Measurements from ENCODE around the gene TK2.

TK2 gene

DNA sequence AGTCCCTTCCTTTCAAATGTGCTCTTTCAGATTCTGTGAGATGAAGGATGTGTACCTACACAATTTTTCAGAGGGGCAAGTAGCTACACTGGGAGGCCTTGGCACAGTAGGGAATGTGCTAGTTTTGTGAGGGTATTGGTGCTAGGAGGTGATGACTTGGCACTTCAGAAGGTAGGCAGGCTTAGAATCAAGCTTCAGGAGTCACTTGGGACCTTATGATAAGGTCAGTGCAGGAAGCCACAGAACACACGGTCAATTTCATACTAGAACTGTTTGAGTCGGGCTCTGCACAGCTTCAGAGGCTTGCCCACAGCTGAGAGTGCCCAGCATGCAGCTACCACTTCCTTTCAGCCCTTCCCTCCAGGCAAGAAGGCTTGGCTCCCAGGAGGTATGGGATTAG is 22.4 kb upstream of the TK2 start:
- Histone ChIP-seq H4K8ac (ENCODE audit: low read depth, low read length) (no peak overlapping the region), H3K27me3 (ENCODE audit: control insufficient read depth in 3 of 3, insufficient read depth in 3 of 3, low read depth in 1 of 3, low read length in 3 of 3) (peaks cover 0 to 2% (median 0%) of the 10 kb centered on the region in 3 experiments), H4K91ac (ENCODE audit: low read depth, low read length, poor library complexity) (no peak overlapping the region), H3K18ac (ENCODE audit: low read length) (no peak overlapping the region), H3K79me1 (ENCODE audit: low read depth, low read length) (no peaks in the 10 kb centered on the region), H2BK120ac (ENCODE audit: low read depth, low read length) (no peak overlapping the region), H2AFZ (ENCODE audit: low read length) (no peak overlapping the region), H3K4me3 (ENCODE audit: low read length in 2 of 2) (no peak overlapping the region), H2AK5ac (ENCODE audit: low read depth, low read length) (no peak overlapping the region), H3K4me1 (ENCODE audit: control insufficient read depth in 2 of 2, insufficient read depth in 1 of 2, low read depth in 1 of 2, low read length in 2 of 2) (no peaks in the 10 kb centered on the region), H3K36me3 (replicated peaks in 1 of 2; ENCODE audit: control insufficient read depth in 2 of 2, insufficient read depth in 2 of 2, low read length in 2 of 2) (peaks cover 0 to 2% of the 10 kb centered on the region in 2 donors), H2BK5ac (ENCODE audit: low read length) (no peak overlapping the region), H3K9me3 (replicated peaks in 1 of 2; ENCODE audit: control insufficient read depth in 2 of 2, insufficient read depth in 1 of 2, low read depth in 1 of 2, low read length in 2 of 2) (no peaks in the 10 kb centered on the region), H3K9ac (ENCODE audit: low read depth, low read length, poor library complexity) (no peak overlapping the region), H3K4ac (ENCODE audit: low read length) (no peak overlapping the region), H3K27ac (replicated peaks; ENCODE audit: low read length) (no peak overlapping the region), H3K14ac (ENCODE audit: low read length) (no peak overlapping the region), H3K4me2 (ENCODE audit: insufficient read depth, low read length, poor library complexity, severe bottlenecking) (no peak overlapping the region), H3K23ac (ENCODE audit: low read depth, low read length, poor library complexity) (no peak overlapping the region), H2BK12ac (ENCODE audit: low read length) (no peak overlapping the region), H2BK15ac (ENCODE audit: low read length) (no peak overlapping the region)
- no CpG with 5 or more reads among the region's 2 CpGs for whole genome bisulfite sequencing, 2 donors (ENCODE audit: extremely low coverage in 2 of 2, insufficient read length in 2 of 2, insufficient replicate concordance in 1 of 2)
- no peak for DNase-seq (ENCODE audit: low spot score)

GRCh38 chr16:66569827-66570405 is 20.0 kb upstream of the TK2 start:
- H3K4me1 ChIP-seq (ENCODE audit: control insufficient read depth in 2 of 2, insufficient read depth in 1 of 2, low read depth in 1 of 2, low read length in 2 of 2) = no peaks in the 10 kb centered on the region
- no peak overlapping the region for H2BK120ac ChIP-seq (ENCODE audit: low read depth, low read length)
- H2BK12ac ChIP-seq (ENCODE audit: low read length) = no peak overlapping the region
- no peak for DNase-seq (ENCODE audit: low spot score)
- H2AK5ac ChIP-seq (ENCODE audit: low read depth, low read length) = no peak overlapping the region
- WGBS, 2 donors (ENCODE audit: extremely low coverage in 2 of 2, insufficient read length in 2 of 2, insufficient replicate concordance in 1 of 2) = no CpG with 5 or more reads among the region's 3 CpGs
- no peaks in the 10 kb centered on the region for H3K79me1 ChIP-seq (ENCODE audit: low read depth, low read length)
- no peak overlapping the region for H2BK15ac ChIP-seq (ENCODE audit: low read length)
- H3K27me3 ChIP-seq (ENCODE audit: control insufficient read depth in 3 of 3, insufficient read depth in 3 of 3, low read depth in 1 of 3, low read length in 3 of 3) = no peaks in the 10 kb centered on the region
- no peak overlapping the region for H2AFZ ChIP-seq (ENCODE audit: low read length)
- no peak overlapping the region for H3K18ac ChIP-seq (ENCODE audit: low read length)
- H3K9me3 ChIP-seq (replicated peaks in 1 of 2; ENCODE audit: control insufficient read depth in 2 of 2, insufficient read depth in 1 of 2, low read depth in 1 of 2, low read length in 2 of 2) = peaks cover 0 to 2% of the 10 kb centered on the region in 2 donors
- H3K4me3 ChIP-seq (ENCODE audit: low read length in 2 of 2) = no peak overlapping the region
- no peak overlapping the region for H3K9ac ChIP-seq (ENCODE audit: low read depth, low read length, poor library complexity)
- no peak overlapping the region for H3K23ac ChIP-seq (ENCODE audit: low read depth, low read length, poor library complexity)
- no peak overlapping the region for H2BK5ac ChIP-seq (ENCODE audit: low read length)
- no peak overlapping the region for H3K4ac ChIP-seq (ENCODE audit: low read length)
- H4K8ac ChIP-seq (ENCODE audit: low read depth, low read length) = no peak overlapping the region
- H3K27ac ChIP-seq (replicated peaks; ENCODE audit: low read length) = no peak overlapping the region
- H4K91ac ChIP-seq (ENCODE audit: low read depth, low read length, poor library complexity) = no peak overlapping the region
- H3K4me2 ChIP-seq (ENCODE audit: insufficient read depth, low read length, poor library complexity, severe bottlenecking) = no peak overlapping the region
- peaks cover 3 to 23% of the 10 kb centered on the region in 2 donors for H3K36me3 ChIP-seq (replicated peaks in 1 of 2; ENCODE audit: control insufficient read depth in 2 of 2, insufficient read depth in 2 of 2, low read length in 2 of 2)
- no peak overlapping the region for H3K14ac ChIP-seq (ENCODE audit: low read length)

GRCh38 chr16:66569131-66569530 is 19.2 kb upstream of the TK2 start:
- no peak overlapping the region for H2BK5ac ChIP-seq (ENCODE audit: low read length)
- no peak overlapping the region for H3K18ac ChIP-seq (ENCODE audit: low read length)
- no peak overlapping the region for H3K9ac ChIP-seq (ENCODE audit: low read depth, low read length, poor library complexity)
- H2BK12ac ChIP-seq (ENCODE audit: low read length) = no peak overlapping the region
- H4K91ac ChIP-seq (ENCODE audit: low read depth, low read length, poor library complexity) = no peak overlapping the region
- DNase-seq (ENCODE audit: low spot score) = no peak
- no peak overlapping the region for H2AFZ ChIP-seq (ENCODE audit: low read length)
- H3K4me2 ChIP-seq (ENCODE audit: insufficient read depth, low read length, poor library complexity, severe bottlenecking) = no peak overlapping the region
- no peak overlapping the region for H2AK5ac ChIP-seq (ENCODE audit: low read depth, low read length)
- no peak overlapping the region for H3K4me3 ChIP-seq (ENCODE audit: low read length in 2 of 2)
- no peak overlapping the region for H3K23ac ChIP-seq (ENCODE audit: low read depth, low read length, poor library complexity)
- peaks cover 6 to 23% of the 10 kb centered on the region in 2 donors for H3K36me3 ChIP-seq (replicated peaks in 1 of 2; ENCODE audit: control insufficient read depth in 2 of 2, insufficient read depth in 2 of 2, low read length in 2 of 2)
- peaks cover 0 to 2% of the 10 kb centered on the region in 2 donors for H3K9me3 ChIP-seq (replicated peaks in 1 of 2; ENCODE audit: control insufficient read depth in 2 of 2, insufficient read depth in 1 of 2, low read depth in 1 of 2, low read length in 2 of 2)
- no peaks in the 10 kb centered on the region for H3K4me1 ChIP-seq (ENCODE audit: control insufficient read depth in 2 of 2, insufficient read depth in 1 of 2, low read depth in 1 of 2, low read length in 2 of 2)
- no peak overlapping the region for H2BK120ac ChIP-seq (ENCODE audit: low read depth, low read length)
- H4K8ac ChIP-seq (ENCODE audit: low read depth, low read length) = no peak overlapping the region
- H3K14ac ChIP-seq (ENCODE audit: low read length) = no peak overlapping the region
- H3K79me1 ChIP-seq (ENCODE audit: low read depth, low read length) = no peaks in the 10 kb centered on the region
- H3K27ac ChIP-seq (replicated peaks; ENCODE audit: low read length) = no peak overlapping the region
- no CpG with 5 or more reads among the region's 1 CpG for whole genome bisulfite sequencing, 2 donors (ENCODE audit: extremely low coverage in 2 of 2, insufficient read length in 2 of 2, insufficient replicate concordance in 1 of 2)
- no peak overlapping the region for H2BK15ac ChIP-seq (ENCODE audit: low read length)
- H3K27me3 ChIP-seq (ENCODE audit: control insufficient read depth in 3 of 3, insufficient read depth in 3 of 3, low read depth in 1 of 3, low read length in 3 of 3) = no peaks in the 10 kb centered on the region
- H3K4ac ChIP-seq (ENCODE audit: low read length) = no peak overlapping the region

DNA sequence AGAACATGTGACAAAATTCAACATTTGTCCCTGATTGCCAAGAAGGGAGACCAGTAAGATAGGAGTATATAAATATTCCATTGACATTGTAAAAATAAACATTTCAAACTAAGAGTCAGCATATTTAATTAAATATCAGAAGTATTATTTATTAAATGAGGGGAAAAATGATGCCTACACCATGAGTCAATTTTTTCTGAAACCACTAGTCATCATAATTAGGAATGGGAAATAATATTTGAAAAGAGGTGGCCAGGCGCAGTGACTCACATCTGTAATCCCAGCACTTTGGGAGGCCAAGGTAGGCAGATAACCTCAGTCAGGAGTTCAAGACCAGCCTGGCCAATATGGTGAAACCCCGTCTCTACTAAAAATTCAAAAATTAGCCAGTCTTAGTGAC is 18.4 kb upstream of the TK2 start:
- Histone ChIP-seq H3K4me2 (ENCODE audit: insufficient read depth, low read length, poor library complexity, severe bottlenecking) (no peak overlapping the region), H3K23ac (ENCODE audit: low read depth, low read length, poor library complexity) (no peak overlapping the region), H3K9ac (ENCODE audit: low read depth, low read length, poor library complexity) (no peak overlapping the region), H2AFZ (ENCODE audit: low read length) (no peak overlapping the region), H3K4me1 (ENCODE audit: control insufficient read depth in 2 of 2, insufficient read depth in 1 of 2, low read depth in 1 of 2, low read length in 2 of 2) (no peaks in the 10 kb centered on the region), H2BK15ac (ENCODE audit: low read length) (no peak overlapping the region), H3K14ac (ENCODE audit: low read length) (no peak overlapping the region), H4K91ac (ENCODE audit: low read depth, low read length, poor library complexity) (no peak overlapping the region), H4K8ac (ENCODE audit: low read depth, low read length) (no peak overlapping the region), H2BK120ac (ENCODE audit: low read depth, low read length) (no peak overlapping the region), H3K9me3 (replicated peaks in 1 of 2; ENCODE audit: control insufficient read depth in 2 of 2, insufficient read depth in 1 of 2, low read depth in 1 of 2, low read length in 2 of 2) (peaks cover 0 to 2% of the 10 kb centered on the region in 2 donors), H3K27me3 (ENCODE audit: control insufficient read depth in 3 of 3, insufficient read depth in 3 of 3, low read depth in 1 of 3, low read length in 3 of 3) (no peaks in the 10 kb centered on the region), H3K4me3 (ENCODE audit: low read length in 2 of 2) (no peak overlapping the region), H2AK5ac (ENCODE audit: low read depth, low read length) (no peak overlapping the region), H3K36me3 (replicated peaks in 1 of 2; ENCODE audit: control insufficient read depth in 2 of 2, insufficient read depth in 2 of 2, low read length in 2 of 2) (peaks cover 6 to 27% of the 10 kb centered on the region in 2 donors), H3K18ac (ENCODE audit: low read length) (no peak overlapping the region), H3K4ac (ENCODE audit: low read length) (no peak overlapping the region), H3K27ac (replicated peaks; ENCODE audit: low read length) (no peak overlapping the region), H3K79me1 (ENCODE audit: low read depth, low read length) (no peaks in the 10 kb centered on the region), H2BK5ac (ENCODE audit: low read length) (no peak overlapping the region), H2BK12ac (ENCODE audit: low read length) (no peak overlapping the region)
- DNase-seq (ENCODE audit: low spot score) = no peak
- no CpG with 5 or more reads among the region's 2 CpGs for WGBS, 2 donors (ENCODE audit: extremely low coverage in 2 of 2, insufficient read length in 2 of 2, insufficient replicate concordance in 1 of 2)
